ENCODE measurements around the gene TGM1.

The TGM1 gene

DNA sequence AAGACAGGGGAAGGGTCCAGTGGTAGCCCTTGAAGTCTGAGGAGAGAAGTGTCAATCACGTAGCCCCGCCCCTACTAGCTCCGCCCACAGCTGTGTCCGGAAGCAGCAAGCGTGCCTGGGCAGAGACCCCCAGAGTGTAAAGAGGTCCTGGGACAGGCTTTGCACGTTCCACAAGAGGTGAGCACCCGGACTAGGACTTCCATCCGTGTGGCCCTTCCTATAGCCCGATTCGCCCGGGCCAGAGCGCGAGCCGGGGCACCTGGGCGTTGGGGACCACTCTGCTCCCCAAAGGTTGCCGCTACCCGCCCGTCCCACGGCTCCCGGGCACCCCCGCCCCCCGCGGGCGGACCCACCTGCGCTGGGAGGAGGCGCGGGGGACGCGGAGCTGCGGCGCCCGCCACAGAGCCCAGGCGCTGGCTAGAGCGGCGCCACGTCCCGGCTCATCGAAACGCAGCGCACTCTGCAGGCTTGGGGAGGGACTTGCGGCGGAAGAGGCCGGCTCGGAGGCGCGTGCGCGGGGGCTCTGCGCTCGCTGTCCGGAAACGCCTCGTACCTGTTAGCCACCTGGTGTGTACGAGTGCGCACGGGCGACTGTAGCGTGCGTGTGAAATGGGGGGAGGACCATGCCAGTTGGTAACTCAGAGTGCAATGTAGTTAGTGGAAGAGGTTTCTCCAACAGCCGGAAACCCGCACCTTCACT is 8.3 kb upstream of the TGM1 start, which contains the start of gene RABGGTA (continued):
- TF ChIP-seq KLF16 (tag by site-specific recombination; IDR thresholded peaks at IDR 0.05) (0 out of 2 replicates have a peak, but pooled peaks have one; percentile 74), ZNF423 (tag by site-specific recombination; IDR thresholded peaks at IDR 0.05) (peak; percentile 21; the same call in 1 of the 2 replicates), YY1 (tag by site-specific recombination; IDR thresholded peaks at IDR 0.05) (0 out of 2 replicates have a peak, but pooled peaks have one; percentile 40), HOXA7 (CRISPR knock-in tag; IDR thresholded peaks at IDR 0.05; ENCODE audit: borderline replicate concordance) (no peak), ZNF660 (tag by site-specific recombination; IDR thresholded peaks at IDR 0.05) (peak; percentile 78; the same call in 1 of the 2 replicates), ZNF623 (tag by site-specific recombination; IDR thresholded peaks at IDR 0.05) (no peak), TRIM28 (IDR thresholded peaks at IDR 0.05; ENCODE audit: borderline replicate concordance, low read length) (peak; percentile 8; the same call in 1 of the 2 replicates), ZNF76 (tag by site-specific recombination; IDR thresholded peaks at IDR 0.05; ENCODE audit: borderline replicate concordance, low read depth) (peak; percentile 71; the same call in 1 of the 2 replicates), EGR2 (tag by site-specific recombination; IDR thresholded peaks at IDR 0.05; ENCODE audit: low read depth) (peak; percentile 54; the same call in 1 of the 2 replicates), ZEB2 (tag by site-specific recombination; IDR thresholded peaks at IDR 0.05) (peak; percentile 93), ZNF184 (tag by site-specific recombination; IDR thresholded peaks at IDR 0.05) (no peak), ZNF140 (tag by site-specific recombination; IDR thresholded peaks at IDR 0.05) (no peak), KLF7 (tag by site-specific recombination; IDR thresholded peaks at IDR 0.05; ENCODE audit: borderline replicate concordance) (0 out of 2 replicates have a peak, but pooled peaks have one; percentile 28), ZBTB7A (tag by site-specific recombination; IDR thresholded peaks at IDR 0.05; ENCODE audit: low read depth) (peak; percentile 75), ZIC2 (tag by site-specific recombination; IDR thresholded peaks at IDR 0.05) (peak; percentile 28; the same call in 1 of the 2 replicates), SP3 (tag by site-specific recombination; IDR thresholded peaks at IDR 0.05) (peak; percentile 86), ZNF394 (tag by site-specific recombination; IDR thresholded peaks at IDR 0.05; ENCODE audit: borderline replicate concordance) (0 out of 2 replicates have a peak, but pooled peaks have one; percentile 49), GLIS1 (tag by site-specific recombination; IDR thresholded peaks at IDR 0.05) (peak; percentile 78)
- TF ChIP-seq, protein P1, sequence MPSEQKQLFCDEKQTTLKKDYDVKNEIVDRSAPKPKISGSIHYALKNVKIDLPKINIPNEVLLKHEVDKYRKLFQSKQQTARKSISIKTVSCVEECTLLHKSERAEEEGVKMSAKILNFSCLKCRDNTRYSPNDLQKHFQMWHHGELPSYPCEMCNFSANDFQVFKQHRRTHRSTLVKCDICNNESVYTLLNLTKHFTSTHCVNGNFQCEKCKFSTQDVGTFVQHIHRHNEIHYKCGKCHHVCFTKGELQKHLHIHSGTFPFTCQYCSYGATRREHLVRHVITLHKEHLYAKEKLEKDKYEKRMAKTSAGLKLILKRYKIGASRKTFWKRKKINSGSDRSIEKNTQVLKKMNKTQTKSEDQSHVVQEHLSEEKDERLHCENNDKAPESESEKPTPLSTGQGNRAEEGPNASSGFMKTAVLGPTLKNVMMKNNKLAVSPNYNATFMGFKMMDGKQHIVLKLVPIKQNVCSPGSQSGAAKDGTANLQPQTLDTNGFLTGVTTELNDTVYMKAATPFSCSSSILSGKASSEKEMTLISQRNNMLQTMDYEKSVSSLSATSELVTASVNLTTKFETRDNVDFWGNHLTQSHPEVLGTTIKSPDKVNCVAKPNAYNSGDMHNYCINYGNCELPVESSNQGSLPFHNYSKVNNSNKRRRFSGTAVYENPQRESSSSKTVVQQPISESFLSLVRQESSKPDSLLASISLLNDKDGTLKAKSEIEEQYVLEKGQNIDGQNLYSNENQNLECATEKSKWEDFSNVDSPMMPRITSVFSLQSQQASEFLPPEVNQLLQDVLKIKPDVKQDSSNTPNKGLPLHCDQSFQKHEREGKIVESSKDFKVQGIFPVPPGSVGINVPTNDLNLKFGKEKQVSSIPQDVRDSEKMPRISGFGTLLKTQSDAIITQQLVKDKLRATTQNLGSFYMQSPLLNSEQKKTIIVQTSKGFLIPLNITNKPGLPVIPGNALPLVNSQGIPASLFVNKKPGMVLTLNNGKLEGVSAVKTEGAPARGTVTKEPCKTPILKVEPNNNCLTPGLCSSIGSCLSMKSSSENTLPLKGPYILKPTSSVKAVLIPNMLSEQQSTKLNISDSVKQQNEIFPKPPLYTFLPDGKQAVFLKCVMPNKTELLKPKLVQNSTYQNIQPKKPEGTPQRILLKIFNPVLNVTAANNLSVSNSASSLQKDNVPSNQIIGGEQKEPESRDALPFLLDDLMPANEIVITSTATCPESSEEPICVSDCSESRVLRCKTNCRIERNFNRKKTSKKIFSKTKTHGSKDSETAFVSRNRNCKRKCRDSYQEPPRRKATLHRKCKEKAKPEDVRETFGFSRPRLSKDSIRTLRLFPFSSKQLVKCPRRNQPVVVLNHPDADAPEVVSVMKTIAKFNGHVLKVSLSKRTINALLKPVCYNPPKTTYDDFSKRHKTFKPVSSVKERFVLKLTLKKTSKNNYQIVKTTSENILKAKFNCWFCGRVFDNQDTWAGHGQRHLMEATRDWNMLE (tag by site-specific recombination; conservative IDR thresholded peaks at IDR 0.05; ENCODE audit: low read depth) = 0 out of 2 replicates have a peak, but pooled peaks have one; percentile 34
- TF ChIP-seq, protein P2, sequence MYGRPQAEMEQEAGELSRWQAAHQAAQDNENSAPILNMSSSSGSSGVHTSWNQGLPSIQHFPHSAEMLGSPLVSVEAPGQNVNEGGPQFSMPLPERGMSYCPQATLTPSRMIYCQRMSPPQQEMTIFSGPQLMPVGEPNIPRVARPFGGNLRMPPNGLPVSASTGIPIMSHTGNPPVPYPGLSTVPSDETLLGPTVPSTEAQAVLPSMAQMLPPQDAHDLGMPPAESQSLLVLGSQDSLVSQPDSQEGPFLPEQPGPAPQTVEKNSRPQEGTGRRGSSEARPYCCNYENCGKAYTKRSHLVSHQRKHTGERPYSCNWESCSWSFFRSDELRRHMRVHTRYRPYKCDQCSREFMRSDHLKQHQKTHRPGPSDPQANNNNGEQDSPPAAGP (tag by site-specific recombination; IDR thresholded peaks at IDR 0.05) = peak; percentile 59; the same call in 1 of the 2 replicates
- TF ChIP-seq, protein P3, sequence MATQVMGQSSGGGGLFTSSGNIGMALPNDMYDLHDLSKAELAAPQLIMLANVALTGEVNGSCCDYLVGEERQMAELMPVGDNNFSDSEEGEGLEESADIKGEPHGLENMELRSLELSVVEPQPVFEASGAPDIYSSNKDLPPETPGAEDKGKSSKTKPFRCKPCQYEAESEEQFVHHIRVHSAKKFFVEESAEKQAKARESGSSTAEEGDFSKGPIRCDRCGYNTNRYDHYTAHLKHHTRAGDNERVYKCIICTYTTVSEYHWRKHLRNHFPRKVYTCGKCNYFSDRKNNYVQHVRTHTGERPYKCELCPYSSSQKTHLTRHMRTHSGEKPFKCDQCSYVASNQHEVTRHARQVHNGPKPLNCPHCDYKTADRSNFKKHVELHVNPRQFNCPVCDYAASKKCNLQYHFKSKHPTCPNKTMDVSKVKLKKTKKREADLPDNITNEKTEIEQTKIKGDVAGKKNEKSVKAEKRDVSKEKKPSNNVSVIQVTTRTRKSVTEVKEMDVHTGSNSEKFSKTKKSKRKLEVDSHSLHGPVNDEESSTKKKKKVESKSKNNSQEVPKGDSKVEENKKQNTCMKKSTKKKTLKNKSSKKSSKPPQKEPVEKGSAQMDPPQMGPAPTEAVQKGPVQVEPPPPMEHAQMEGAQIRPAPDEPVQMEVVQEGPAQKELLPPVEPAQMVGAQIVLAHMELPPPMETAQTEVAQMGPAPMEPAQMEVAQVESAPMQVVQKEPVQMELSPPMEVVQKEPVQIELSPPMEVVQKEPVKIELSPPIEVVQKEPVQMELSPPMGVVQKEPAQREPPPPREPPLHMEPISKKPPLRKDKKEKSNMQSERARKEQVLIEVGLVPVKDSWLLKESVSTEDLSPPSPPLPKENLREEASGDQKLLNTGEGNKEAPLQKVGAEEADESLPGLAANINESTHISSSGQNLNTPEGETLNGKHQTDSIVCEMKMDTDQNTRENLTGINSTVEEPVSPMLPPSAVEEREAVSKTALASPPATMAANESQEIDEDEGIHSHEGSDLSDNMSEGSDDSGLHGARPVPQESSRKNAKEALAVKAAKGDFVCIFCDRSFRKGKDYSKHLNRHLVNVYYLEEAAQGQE (tag by site-specific recombination; IDR thresholded peaks at IDR 0.05) = peak; percentile 60; the same call in 1 of the 2 replicates
- TF ChIP-seq, protein P4, sequence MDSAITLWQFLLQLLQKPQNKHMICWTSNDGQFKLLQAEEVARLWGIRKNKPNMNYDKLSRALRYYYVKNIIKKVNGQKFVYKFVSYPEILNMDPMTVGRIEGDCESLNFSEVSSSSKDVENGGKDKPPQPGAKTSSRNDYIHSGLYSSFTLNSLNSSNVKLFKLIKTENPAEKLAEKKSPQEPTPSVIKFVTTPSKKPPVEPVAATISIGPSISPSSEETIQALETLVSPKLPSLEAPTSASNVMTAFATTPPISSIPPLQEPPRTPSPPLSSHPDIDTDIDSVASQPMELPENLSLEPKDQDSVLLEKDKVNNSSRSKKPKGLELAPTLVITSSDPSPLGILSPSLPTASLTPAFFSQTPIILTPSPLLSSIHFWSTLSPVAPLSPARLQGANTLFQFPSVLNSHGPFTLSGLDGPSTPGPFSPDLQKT (IDR thresholded peaks at IDR 0.05; ENCODE audit: borderline replicate concordance, low read depth, low read length) = no peak; the same call in 1 of the 2 replicates
- TF ChIP-seq, protein P5, sequence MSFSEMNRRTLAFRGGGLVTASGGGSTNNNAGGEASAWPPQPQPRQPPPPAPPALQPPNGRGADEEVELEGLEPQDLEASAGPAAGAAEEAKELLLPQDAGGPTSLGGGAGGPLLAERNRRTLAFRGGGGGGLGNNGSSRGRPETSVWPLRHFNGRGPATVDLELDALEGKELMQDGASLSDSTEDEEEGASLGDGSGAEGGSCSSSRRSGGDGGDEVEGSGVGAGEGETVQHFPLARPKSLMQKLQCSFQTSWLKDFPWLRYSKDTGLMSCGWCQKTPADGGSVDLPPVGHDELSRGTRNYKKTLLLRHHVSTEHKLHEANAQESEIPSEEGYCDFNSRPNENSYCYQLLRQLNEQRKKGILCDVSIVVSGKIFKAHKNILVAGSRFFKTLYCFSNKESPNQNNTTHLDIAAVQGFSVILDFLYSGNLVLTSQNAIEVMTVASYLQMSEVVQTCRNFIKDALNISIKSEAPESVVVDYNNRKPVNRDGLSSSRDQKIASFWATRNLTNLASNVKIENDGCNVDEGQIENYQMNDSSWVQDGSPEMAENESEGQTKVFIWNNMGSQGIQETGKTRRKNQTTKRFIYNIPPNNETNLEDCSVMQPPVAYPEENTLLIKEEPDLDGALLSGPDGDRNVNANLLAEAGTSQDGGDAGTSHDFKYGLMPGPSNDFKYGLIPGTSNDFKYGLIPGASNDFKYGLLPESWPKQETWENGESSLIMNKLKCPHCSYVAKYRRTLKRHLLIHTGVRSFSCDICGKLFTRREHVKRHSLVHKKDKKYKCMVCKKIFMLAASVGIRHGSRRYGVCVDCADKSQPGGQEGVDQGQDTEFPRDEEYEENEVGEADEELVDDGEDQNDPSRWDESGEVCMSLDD (tag by site-specific recombination; IDR thresholded peaks at IDR 0.05) = peak; percentile 95

Data from HEK293 (cell line).